Measurements from ENCODE around the gene RSU1.
"Not testable (repeated sequence)": the region's sequence is repeated elsewhere in the genome, so short reads cannot be mapped to it uniquely, and the experiment has no call there.

The RSU1 gene

DNA sequence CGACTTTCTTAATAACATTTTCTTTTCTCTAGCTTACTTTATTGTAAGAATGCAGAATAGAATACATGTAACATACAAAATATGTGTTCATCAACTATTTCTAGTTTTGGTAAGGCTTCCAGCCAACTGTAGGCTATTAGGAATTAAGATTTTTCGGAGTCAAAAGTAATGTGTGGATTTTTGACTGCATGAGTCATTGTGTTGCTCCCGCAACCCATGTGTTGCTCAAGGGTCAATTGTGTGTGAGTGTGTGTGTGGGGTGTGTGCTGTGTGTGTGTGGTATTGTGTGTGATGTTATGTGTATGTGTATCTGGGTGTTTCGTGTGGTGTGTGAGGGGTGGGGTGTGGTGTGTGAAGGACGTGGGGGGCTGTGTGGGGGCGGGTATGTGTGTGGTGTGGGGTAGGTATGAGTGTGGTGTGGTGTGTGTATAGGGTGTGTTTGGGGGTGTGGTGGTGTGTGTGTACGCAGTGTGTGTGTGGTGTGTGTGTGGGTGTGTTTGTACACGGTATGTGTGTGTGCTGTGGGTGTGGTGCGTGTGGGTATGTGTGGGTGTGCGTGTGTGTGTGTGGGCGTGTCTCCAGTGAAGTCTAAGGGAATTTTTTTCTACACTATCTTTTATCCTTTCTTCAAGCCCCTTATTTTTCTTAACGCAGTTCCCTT is 60.5 kb downstream of the RSU1 start:
- no peak overlapping the region for H3K27ac ChIP-seq
- TF ChIP-seq, protein P1, sequence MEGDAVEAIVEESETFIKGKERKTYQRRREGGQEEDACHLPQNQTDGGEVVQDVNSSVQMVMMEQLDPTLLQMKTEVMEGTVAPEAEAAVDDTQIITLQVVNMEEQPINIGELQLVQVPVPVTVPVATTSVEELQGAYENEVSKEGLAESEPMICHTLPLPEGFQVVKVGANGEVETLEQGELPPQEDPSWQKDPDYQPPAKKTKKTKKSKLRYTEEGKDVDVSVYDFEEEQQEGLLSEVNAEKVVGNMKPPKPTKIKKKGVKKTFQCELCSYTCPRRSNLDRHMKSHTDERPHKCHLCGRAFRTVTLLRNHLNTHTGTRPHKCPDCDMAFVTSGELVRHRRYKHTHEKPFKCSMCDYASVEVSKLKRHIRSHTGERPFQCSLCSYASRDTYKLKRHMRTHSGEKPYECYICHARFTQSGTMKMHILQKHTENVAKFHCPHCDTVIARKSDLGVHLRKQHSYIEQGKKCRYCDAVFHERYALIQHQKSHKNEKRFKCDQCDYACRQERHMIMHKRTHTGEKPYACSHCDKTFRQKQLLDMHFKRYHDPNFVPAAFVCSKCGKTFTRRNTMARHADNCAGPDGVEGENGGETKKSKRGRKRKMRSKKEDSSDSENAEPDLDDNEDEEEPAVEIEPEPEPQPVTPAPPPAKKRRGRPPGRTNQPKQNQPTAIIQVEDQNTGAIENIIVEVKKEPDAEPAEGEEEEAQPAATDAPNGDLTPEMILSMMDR (conservative IDR thresholded peaks at IDR 0.05; ENCODE audit: low read depth), result no peak
- no peak for DNase-seq (ENCODE audit: low spot score)
- POLR2A ChIA-PET (ENCODE audit: low non-redundant PET), result no interaction called here
- CTCF ChIA-PET, result no interaction called here

DNA sequence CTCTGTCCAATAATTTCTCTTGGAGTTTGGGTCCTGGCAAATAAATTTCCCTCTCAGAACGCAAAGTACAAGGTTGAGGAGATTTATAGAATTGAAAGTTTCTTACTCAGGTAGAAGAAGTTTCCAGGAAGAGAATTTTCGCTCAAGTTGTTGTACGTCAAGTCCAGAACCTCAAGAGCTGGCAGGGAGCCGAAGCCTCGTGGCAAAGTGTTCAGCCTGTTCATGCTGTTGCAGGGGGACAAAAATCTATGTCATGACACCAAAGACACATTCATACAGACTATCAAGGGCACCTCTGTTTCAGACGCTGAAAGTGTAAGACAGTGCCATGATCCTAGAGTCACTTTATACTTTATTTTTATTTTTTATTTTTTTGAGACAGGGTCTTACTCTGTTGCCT is 62.5 kb downstream of the RSU1 start:
- no peak overlapping the region for H3K27ac ChIP-seq
- CTCF ChIA-PET, result no interaction called here
- TF ChIP-seq, protein P1 (conservative IDR thresholded peaks at IDR 0.05; ENCODE audit: low read depth), result no peak
- POLR2A ChIA-PET (ENCODE audit: low non-redundant PET), result no interaction called here
- DNase-seq (ENCODE audit: low spot score), result no peak

DNA sequence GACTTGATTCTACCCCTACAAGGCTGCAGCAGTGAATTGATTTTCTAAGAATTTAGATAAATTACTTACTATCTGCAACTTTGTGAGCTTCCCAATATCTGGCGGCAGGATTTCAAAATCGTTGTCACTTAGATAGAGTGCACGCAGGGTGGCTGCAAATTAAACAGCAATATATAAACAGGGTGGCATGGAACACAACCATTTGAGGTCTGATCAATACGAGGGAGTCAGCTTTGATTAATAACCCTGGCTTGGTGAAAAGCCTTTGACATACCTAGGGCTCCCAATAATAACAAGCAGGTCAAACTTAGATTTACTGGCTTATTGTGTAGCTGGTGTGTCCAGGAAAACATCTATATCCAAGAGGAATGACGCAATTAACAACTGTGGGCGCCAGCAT is 64.4 kb downstream of the RSU1 start:
- CTCF ChIA-PET; DNase-seq (ENCODE audit: low spot score); POLR2A ChIA-PET (ENCODE audit: low non-redundant PET); H3K27ac ChIP-seq: not testable (repeated sequence)

DNA sequence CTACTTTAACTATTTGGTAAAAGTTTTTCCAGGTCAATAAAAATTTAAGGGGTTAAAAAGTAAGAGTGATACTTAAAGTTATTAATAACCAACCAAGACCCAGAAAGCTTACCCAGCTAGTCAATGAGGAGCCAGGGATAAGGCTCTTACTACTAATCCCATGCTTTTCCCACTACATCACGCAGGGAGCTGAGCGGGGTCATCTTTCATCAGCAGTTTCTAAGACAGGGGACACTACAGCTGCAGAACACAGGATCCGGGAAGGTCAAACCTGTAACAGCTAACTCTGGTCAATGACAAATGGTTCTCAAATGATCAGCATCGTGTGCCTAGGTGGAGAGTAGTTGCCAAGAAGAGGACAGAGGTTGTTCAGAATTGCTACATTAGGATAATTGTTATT is 65.1 kb downstream of the RSU1 start:
- TF ChIP-seq, protein P1 (conservative IDR thresholded peaks at IDR 0.05; ENCODE audit: low read depth), result no peak
- DNase-seq (ENCODE audit: low spot score), result no peak
- no peak overlapping the region for H3K27ac ChIP-seq
- ChIA-PET CTCF (no interaction called here), POLR2A (ENCODE audit: low non-redundant PET) (no interaction called here)

DNA sequence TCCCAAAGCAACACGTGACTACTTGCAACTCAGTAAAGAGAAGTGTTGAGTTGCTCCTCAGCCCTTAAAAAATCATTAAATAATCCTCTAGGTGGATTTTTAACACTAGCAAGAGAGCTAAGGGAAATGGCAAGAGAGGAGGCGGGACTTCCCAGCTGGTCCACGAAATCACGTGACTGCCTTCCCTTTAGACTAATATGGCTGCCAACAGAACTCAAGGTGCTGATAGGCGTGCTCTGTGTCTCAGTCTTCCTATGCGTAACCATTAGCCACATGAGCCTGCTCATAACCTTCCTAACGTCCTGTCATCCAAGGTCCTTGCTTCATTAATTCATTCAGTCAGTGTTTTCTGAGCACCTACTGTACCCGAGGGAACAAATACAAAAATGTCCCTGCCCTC is 66.0 kb downstream of the RSU1 start:
- ChIA-PET POLR2A (ENCODE audit: low non-redundant PET) (no interaction called here), CTCF (interaction anchor here (0.7 kb wide), 1 partner anchor 936 kb away, joined by 3 read pairs; no protein-coding TSS in a partner anchor)
- no peak overlapping the region for H3K27ac ChIP-seq
- TF ChIP-seq, protein P1 (conservative IDR thresholded peaks at IDR 0.05; ENCODE audit: low read depth), result no peak
- DNase-seq (ENCODE audit: low spot score), result no peak

DNA sequence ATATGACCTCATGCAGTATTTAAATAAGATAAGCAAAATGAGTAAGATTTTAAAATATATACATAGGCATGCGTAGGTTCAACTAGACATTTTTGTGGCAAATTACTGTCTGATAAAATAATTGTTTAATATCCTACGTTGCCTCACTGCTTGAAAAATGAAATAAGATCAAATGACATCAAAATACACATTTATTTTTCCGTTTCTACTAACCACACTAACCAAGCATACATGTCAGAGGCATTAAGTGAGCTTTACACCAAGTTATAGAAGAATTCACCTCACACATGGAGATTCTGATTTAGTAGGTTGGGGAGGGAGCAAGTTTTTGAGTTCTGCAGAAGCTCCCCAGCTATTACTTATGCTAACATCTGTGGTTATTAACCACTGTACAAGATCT is 66.8 kb downstream of the RSU1 start:
- TF ChIP-seq, protein P1 (conservative IDR thresholded peaks at IDR 0.05; ENCODE audit: low read depth), result no peak
- DNase-seq (ENCODE audit: low spot score), result no peak
- ChIA-PET CTCF (no interaction called here), POLR2A (ENCODE audit: low non-redundant PET) (no interaction called here)
- no peak overlapping the region for H3K27ac ChIP-seq

DNA sequence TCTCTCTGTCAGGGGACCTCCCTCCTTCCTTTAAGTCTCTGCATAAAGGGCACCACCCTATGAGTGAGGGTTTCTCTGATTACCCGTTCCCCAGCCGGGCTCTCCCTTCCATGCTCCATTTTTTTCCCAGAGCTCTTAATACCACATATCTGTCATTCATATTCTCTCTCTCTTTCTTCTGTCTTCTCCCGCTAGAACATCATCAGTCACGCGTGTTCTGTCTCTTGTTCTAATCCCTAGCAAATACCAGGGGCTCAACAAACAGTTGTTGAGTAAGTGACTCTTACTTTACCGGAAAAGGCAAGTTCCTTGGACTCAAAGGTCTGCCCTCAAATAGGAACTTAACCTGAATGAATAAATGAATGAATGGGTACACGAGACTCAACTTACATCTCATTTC is 68.5 kb downstream of the RSU1 start:
- CTCF ChIA-PET, result no interaction called here
- DNase-seq (ENCODE audit: low spot score), result no peak
- TF ChIP-seq, protein P1 (conservative IDR thresholded peaks at IDR 0.05; ENCODE audit: low read depth), result no peak
- POLR2A ChIA-PET (ENCODE audit: low non-redundant PET), result no interaction called here
- no peak overlapping the region for H3K27ac ChIP-seq

Data from RWPE1 (cell line).